Right renal cortex interstitium (tissue), 3 donors: ENCODE measurements around the gene PAGE2. TPM values are rescaled to one million over a fixed set of nuclear protein-coding genes. Genes with fewer than 3 reads are reported as not detected.
"Not testable (repeated sequence)": the region's sequence is repeated elsewhere in the genome, so short reads cannot be mapped to it uniquely, and the experiment has no call there.

Experiments used
- DNase-seq, 3 donors: peaks; one replicate each; pipeline ENCODE4 v3.0.0-alpha.2; 2013; ENCODE audit warnings: low read depth in 3 of 3, low spot score in 2 of 3
- polyA plus RNA-seq, 3 donors: library from polyadenylated mRNA; unstranded; fragments of 120-200 nt; gene quantifications; one replicate each; pipeline ENCODE4 v1.2.1, GENCODE V29; 2013; ENCODE audit not compliant: insufficient read length in 3 of 3

Gene PAGE2
- polyA plus RNA-seq, 3 donors = not detected

GRCh38 chrX:55120761-55121358 is 32.0 kb downstream of the PAGE2 start:
- no peak for DNase-seq

DNA sequence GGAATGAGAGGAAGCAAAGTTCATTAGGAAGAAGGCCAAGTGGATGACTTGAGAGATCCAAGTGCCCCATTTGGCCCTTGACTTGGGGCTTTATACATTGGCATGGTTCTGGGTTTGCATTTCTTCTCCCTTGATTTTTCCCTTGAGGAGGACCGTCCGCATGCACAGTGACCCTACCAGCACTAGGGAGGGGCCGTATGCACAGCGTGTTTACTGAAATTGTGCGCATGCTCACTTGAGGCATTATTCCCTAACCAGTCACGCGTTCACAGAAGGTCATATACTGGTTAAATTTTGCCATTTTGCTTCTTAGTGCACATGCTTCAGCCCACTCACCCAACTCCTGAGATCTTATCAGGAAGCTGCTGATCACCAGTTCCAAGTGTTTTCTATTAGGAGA is 35.1 kb downstream of the PAGE2 start:
- no peak for DNase-seq

GRCh38 chrX:55127692-55128091 is 38.9 kb downstream of the PAGE2 start:
- DNase-seq = no peak

- no peak for DNase-seq
These were observed 40.5 kb downstream of the PAGE2 start for GRCh38 chrX:55129361-55129760.

GRCh38 chrX:55130481-55130880 is 41.7 kb downstream of the PAGE2 start:
- no peak for DNase-seq

DNA sequence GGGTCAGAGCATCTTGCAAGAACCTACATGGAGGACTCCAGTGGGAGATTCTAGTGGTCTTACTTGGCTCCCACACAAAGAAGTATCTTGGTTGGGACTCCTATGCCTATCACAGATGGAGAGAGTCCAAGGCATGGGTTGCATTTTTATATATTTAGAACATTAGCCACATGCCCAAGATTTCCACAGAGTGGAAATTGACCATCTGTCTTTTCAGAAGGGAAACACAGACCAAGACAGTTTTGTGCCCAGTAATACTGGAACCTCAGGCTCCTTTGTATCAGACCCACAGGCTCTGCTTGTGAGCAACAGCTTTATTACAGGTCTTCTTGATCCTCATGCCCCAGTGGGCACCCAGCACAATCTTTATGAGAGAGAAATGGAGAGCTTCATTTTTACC is 43.6 kb downstream of the PAGE2 start:
- DNase-seq = no peak

GRCh38 chrX:55135171-55135570 is 46.4 kb downstream of the PAGE2 start:
- no peak for DNase-seq

- DNase-seq = not testable (repeated sequence)
These were observed 52.0 kb downstream of the PAGE2 start for GRCh38 chrX:55140800-55141199.

Other genes with a start within 250 kb of the PAGE2 start
- 100 to 1,000 TPM in 2 of 3 donors, 10 to 100 TPM in 1; 87.2 to 116 (median 103) TPM for gene TRO, start 168.2 kb upstream of the PAGE2 start, polyA plus RNA-seq
- gene PFKFB1, start 94.8 kb upstream of the PAGE2 start, polyA plus RNA-seq = under 1 TPM; 0.38 to 0.54 (median 0.43) TPM
- gene APEX2, start 88.7 kb upstream of the PAGE2 start, polyA plus RNA-seq = 10 to 100 TPM; 14.7 to 15.1 (median 15.0) TPM
- gene ALAS2, start 58.0 kb upstream of the PAGE2 start, polyA plus RNA-seq = 10 to 100 TPM; 13.6 to 23.3 (median 17.4) TPM
- not detected for gene PAGE2B, start 14.0 kb upstream of the PAGE2 start, polyA plus RNA-seq
- gene PAGE5, start 131.3 kb downstream of the PAGE2 start, polyA plus RNA-seq = not detected
- not detected for gene PAGE3, start 175.9 kb downstream of the PAGE2 start, polyA plus RNA-seq